Epithelial cell of prostate (primary cell): ENCODE data around the gene APOL1.
"Not testable (repeated sequence)": the region's sequence is repeated elsewhere in the genome, so short reads cannot be mapped to it uniquely, and the experiment has no call there.

Experiments
- DNase-seq: peaks from one replicate; pipeline ENCODE4 v3.0.0-alpha.2; 2011; ENCODE audit warnings: low read depth, low spot score
- H3K27ac ChIP-seq: fragments of 450-650 bp; 2 replicates; pipeline ENCODE4 v1.5.1; 2017; ENCODE audit warnings: mild to moderate bottlenecking

The APOL1 gene

GRCh38 chr22:36288571-36289405, 35.9 kb downstream of the APOL1 start:
- DNase-seq, result no peak
- H3K27ac ChIP-seq, result no peak overlapping the region

GRCh38 chr22:36289406-36289870, 36.5 kb downstream of the APOL1 start:
- no peak overlapping the region for H3K27ac ChIP-seq

DNA sequence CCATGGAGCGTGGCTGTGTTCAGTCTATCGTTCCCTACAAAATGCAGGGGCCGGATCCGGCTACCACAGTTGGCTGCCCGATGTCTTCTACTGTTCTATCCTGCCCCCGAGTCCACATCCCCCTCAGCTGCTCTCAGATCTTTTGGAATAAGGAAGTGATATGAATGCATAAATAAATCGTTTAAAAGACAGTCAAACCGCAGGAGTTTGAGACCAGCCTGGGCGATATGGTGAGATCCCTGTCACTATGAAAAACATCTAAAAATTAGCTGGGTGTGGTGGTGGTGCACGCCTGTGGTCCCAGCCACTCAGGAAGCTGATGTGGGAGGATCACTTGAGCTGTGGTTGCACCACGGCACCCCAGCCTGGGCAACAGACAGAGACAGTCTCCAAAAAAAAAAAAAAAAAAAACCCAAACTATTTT, 37.0 kb downstream of the APOL1 start:
- DNase-seq, H3K27ac ChIP-seq: not testable (repeated sequence)

More at GRCh38 chr22:36289406-36289870, 36.5 kb downstream of the APOL1 start:
- DNase-seq, result no peak

- H3K27ac ChIP-seq, DNase-seq: not testable (repeated sequence)
Observed at GRCh38 chr22:36290391-36291075, 37.6 kb downstream of the APOL1 start.

- H3K27ac ChIP-seq, result no peak overlapping the region
- DNase-seq, result no peak
Observed at GRCh38 chr22:36291831-36292740, 39.2 kb downstream of the APOL1 start.

DNA sequence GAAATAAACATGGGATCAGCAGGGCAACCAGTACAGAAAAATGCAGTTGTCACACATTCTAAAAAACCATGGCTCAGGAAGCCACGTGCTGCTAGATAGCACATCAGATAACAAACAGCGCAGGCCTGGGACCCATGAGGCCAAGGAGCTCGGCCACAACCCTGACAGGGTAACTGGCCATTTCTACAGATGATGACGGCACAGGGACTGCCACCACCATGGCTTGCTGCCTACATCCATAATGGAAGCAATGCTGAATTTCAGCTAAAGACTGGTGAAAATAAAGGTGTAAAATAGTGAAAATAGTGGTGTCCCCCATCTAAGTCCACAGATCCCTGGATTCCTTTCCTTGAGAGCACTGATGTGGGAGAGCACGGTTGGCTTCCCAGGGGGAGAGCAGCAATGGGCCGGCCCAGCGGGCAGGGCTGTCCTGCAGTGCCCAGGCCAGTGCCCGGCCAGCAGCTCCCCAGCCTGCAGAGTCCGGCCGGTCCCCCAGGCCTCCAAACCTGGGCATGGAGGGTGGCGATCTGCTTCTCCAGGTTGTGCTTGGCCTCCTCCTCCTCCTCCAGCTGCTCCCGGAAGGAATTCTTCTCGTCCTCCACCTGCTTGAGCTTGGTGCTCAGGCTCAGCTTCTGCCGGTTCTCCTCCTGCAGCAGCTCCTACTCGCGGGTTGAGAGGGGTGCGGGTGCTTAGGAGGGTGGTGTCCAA, 40.0 kb downstream of the APOL1 start:
- H3K27ac ChIP-seq, result no peak overlapping the region

GRCh38 chr22:36293606-36294292, 40.8 kb downstream of the APOL1 start:
- no peak overlapping the region for H3K27ac ChIP-seq
- no peak for DNase-seq

More for the DNA sequence above, 40.0 kb downstream of the APOL1 start:
- no peak for DNase-seq

DNA sequence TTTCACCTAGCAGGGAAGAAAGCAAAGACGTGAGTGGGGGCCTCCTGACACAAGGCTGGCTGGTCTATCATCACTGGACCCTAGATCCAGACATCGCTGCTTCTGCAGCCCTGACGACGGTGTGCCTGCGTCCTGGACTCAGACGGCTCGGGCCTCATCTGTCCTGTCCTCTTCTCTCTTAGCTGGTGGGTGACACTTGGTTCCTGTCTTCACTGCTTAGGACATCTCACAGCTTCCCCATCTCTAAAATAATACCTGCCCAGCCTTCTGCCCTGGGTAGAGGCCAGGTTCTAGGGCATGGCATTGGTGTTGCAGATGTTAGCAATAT, 41.3 kb downstream of the APOL1 start:
- DNase-seq, result no peak
- H3K27ac ChIP-seq, result no peak overlapping the region

GRCh38 chr22:36294801-36295200, 41.9 kb downstream of the APOL1 start:
- no peak overlapping the region for H3K27ac ChIP-seq
- no peak for DNase-seq

GRCh38 chr22:36295247-36295646, 42.3 kb downstream of the APOL1 start:
- no peak for DNase-seq

DNA sequence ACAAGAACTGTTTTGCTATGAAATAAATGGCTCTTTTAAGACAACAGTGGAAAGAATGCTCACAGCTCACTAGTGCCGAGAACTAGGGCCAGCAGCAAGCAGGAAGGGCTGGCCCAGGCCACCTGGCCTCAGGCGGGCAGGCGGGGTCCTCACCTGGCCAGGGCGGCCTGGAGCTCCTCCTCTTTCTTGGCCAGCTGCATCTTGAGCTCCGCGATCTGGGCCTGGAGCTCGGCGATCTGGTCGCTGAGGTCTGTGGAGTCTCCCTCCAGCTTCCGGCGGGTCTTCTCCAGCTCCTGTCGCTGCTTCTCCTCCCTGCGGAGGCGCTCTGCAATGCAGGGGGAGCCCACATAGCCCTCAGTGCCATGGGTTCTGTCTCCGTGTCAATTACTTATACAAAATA, 43.8 kb downstream of the APOL1 start:
- no peak overlapping the region for H3K27ac ChIP-seq
- no peak for DNase-seq

More at GRCh38 chr22:36295247-36295646, 42.3 kb downstream of the APOL1 start:
- H3K27ac ChIP-seq, result no peak overlapping the region

DNA sequence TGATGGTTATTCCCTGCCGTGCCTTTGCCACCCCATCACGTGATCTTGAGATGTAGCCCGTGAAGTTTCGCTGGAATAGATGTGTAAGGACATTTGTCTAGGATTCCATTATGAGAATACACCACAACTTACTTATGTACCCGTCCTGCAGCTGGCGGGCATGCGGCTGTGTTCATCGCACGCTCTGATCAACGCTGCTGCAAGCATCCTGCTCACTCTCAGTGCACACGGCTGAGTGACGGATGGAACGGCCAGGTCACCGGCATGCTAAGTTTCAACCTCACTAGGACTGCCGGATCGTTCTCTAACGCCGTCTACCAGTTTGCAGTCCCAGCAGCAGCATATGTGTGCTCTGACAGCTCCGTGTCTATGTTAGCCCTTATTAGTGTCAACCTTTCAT, 44.6 kb downstream of the APOL1 start:
- no peak for DNase-seq
- H3K27ac ChIP-seq, result no peak overlapping the region

GRCh38 chr22:36298118-36298517, 45.2 kb downstream of the APOL1 start:
- no peak for DNase-seq
- no peak overlapping the region for H3K27ac ChIP-seq

DNA sequence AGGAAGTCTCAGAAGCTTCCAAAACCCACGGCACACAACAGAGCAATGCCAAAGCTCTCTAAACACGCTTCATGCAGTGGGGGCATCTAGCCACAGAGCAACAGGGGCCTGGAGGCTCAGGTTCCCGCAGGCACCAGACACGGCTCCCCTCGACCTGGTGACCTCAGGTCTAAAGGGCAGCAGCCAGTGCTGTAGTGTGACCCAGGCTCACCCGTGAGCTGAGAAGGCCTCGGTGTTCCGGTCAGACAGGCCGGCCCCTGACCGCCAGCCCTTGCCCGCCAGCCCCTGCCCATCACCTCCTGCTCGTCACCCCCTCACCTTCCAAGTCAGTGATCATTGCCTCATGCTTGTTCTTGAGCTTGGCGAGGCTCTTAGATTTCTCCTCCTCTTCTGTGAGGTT, 45.7 kb downstream of the APOL1 start:
- no peak overlapping the region for H3K27ac ChIP-seq
- no peak for DNase-seq

GRCh38 chr22:36299295-36299694, 46.4 kb downstream of the APOL1 start:
- DNase-seq, result no peak
- no peak overlapping the region for H3K27ac ChIP-seq

GRCh38 chr22:36299911-36300310, 47.0 kb downstream of the APOL1 start:
- no peak overlapping the region for H3K27ac ChIP-seq
- DNase-seq, result no peak

DNA sequence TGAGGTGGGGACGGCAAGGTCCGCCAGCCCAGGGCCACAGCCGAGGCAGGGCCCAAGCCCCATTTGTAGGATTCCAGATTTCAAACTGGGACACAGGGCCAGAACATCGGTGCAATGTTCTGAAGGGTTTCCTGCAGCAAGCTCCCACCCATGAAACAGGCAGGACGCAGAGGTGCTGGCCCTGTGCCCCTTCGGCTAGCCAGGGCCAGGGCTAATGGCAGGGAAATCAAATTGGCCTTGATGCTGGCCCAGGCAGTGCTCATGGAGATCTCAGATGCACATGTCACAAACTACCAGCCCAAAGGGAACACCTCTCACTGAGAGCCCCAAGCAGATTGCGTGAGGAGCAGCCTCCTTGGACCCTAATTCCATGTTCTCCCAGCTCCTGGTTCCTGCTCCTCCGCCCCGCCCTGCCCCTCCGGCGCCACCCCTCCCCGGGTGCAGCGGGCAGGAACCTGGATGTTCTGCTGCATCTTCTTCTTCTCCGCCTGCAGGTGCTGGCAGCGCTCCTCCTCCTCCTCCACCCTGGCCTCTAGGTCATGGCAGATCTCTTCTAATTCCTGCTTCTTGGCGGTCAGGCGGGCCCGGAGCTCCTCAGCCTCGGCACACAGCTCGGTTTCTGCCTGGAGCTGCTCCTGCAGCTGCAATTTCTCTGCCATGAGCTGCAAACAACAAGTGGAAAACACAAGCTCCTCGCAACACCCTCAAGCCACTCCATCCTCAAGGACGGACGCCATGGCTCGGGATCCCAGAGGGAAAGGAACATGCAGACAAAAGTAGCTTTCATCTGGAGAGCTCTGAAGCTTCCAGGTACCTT, 47.7 kb downstream of the APOL1 start:
- H3K27ac ChIP-seq, result no peak overlapping the region
- no peak for DNase-seq

GRCh38 chr22:36301384-36301828, 48.5 kb downstream of the APOL1 start:
- DNase-seq, result no peak
- H3K27ac ChIP-seq, result peak overlapping the region; percentile 35
